ENCODE measurements around the gene SMC2.

Gene SMC2

GRCh38 chr9:104107799-104108198, 13.7 kb downstream of the SMC2 start:
- no peak for DNase-seq

DNA sequence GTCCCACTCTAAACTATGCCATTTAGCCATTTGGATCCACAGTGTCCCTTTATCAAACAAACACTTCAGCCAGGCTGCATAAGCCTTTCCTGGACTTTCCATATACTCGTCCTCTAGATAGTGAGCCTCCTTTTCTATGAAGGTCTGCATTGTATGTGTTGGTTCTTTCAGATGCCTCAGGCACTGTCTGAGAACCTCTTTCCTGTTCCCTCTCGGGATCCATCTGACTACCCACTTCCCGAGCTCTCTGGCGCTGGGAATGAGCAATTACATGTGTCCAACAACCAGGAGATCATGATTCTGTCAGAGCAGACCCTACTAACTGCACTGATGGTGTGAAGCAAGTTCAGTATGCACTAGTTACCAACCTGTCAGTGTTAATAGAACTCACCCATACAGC, 14.2 kb downstream of the SMC2 start:
- no peak for DNase-seq

DNA sequence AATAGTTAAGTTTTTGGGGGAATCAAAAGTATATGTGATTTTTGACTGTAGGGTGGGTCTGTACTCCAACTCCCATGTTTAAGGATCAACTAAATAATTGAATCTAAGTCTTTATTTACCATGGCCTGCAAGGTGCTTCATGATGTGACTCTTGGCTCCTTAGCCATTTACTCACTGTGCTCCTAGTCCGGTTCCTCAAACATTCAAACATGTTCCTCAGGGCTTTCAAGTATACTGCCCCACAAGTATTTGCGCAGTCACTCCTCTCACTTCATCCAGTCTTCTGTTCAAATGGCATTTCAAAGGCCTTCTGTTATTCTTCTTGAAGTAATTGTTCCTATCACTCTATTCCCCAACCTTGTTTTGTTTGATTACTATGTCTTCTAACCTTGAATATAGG, 16.4 kb downstream of the SMC2 start:
- DNase-seq = no peak

GRCh38 chr9:104118916-104119315, 24.8 kb downstream of the SMC2 start:
- DNase-seq = no peak

- DNase-seq = no peak
Observed at GRCh38 chr9:104121022-104121421, 26.9 kb downstream of the SMC2 start.

- no peak for DNase-seq
Observed at GRCh38 chr9:104138243-104138868, 44.2 kb downstream of the SMC2 start.

- no peak for DNase-seq
Observed at GRCh38 chr9:104142799-104143549, 48.9 kb downstream of the SMC2 start.

DNA sequence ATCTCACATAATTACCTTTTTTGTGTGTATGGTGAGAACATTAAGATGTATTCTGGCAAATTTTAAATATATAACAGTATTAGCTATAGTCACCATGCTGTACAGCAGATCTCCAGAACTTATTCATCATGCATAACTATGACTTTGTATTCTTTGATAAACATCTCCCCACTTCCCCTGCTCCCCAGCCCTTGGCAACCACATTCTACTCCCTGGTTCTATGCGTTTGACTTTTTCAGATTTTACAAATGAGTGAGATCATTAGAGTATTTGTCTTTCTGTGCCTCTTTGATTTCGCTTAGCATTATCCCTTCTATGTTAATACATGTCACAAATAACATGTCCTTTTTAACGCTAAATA, 49.4 kb downstream of the SMC2 start:
- no peak for DNase-seq

- DNase-seq = no peak
Observed at GRCh38 chr9:104144336-104144735, 50.2 kb downstream of the SMC2 start.

- no peak for DNase-seq
Observed at GRCh38 chr9:104173067-104173466, 79.0 kb downstream of the SMC2 start.

DNA sequence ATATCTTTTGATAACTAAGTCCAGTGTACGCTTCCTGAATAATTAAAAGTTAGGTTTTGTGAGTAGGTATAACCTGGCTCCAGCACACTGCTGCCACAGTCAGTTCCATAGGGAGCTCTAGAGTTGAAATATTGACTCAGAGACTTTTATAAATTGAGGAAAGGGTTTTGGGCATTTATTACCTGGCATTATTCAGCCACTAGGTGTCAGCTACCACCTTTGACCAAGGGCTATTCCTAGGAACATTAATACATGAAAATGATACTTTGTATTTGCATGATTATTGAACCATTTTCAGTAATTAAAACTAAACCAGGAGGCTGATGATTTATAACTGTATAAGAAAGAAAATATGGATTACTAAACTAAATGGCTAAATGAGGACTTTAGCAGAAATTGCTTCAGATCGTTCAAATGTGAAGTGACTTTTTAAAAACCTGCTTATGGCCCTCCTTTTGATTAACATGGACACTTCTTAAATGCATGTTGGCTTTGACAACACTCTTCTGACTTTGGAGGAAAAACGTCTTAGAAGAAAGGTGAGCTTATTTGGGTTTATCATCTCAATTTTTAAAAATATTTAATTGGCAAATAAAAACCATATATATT, 83.0 kb downstream of the SMC2 start:
- DNase-seq = no peak

- no peak for DNase-seq
Observed at GRCh38 chr9:104177676-104178075, 83.6 kb downstream of the SMC2 start.

Measured in effector CD4-positive, alpha-beta T cell (primary cell).